ENCODE measurements around the gene CCDC188. TPM values are rescaled to one million over a fixed set of nuclear protein-coding genes. Genes with fewer than 3 reads are reported as not detected.

Gene CCDC188
- total RNA-seq, 2 donors from 2014 or later: 0.22 to 0.32 TPM

GRCh38 chr22:20133930-20134549 lies 16.8 kb downstream of the CCDC188 start:
- no peak overlapping the region for H3K9ac ChIP-seq (ENCODE audit: low read depth in 2 of 2, low read length in 2 of 2)

GRCh38 chr22:20132686-20133246 lies 18.1 kb downstream of the CCDC188 start:
- no peak for TF ChIP-seq CTCF (IDR thresholded peaks at IDR 0.05)
- Histone ChIP-seq H3K4me1 (peaks cover 10% of the 10 kb centered on the region), H3K36me3 (no peaks in the 10 kb centered on the region), H3K9me3 (no peaks in the 10 kb centered on the region), H3K4me3 (peak overlapping the region; percentile 91), H3K27me3 (no peaks in the 10 kb centered on the region), H3K9ac (ENCODE audit: low read depth in 2 of 2, low read length in 2 of 2) (peak overlapping the region; percentile 74 to 83), H3K27ac (no peak overlapping the region)
- DNase-seq: no peak
- intact Hi-C loops (cut with DNase I): no loop called here

More at GRCh38 chr22:20133930-20134549, 16.8 kb downstream of the CCDC188 start:
- Histone ChIP-seq H3K27me3 (no peaks in the 10 kb centered on the region), H3K4me1 (peaks cover 10% of the 10 kb centered on the region), H3K9me3 (no peaks in the 10 kb centered on the region), H3K4me3 (no peak overlapping the region), H3K27ac (no peak overlapping the region), H3K36me3 (no peaks in the 10 kb centered on the region)
- no peak for TF ChIP-seq CTCF (IDR thresholded peaks at IDR 0.05)
- intact Hi-C loops (cut with DNase I): no loop called here
- no peak for DNase-seq

- intact Hi-C loops (cut with DNase I): no loop called here
- no peak overlapping the region for H3K27ac ChIP-seq
- no peaks in the 10 kb centered on the region for H3K36me3 ChIP-seq
- H3K4me3 ChIP-seq: peak overlapping the region; percentile 91
- no peaks in the 10 kb centered on the region for H3K27me3 ChIP-seq
- DNase-seq: no peak
- H3K4me1 ChIP-seq: peaks cover 10% of the 10 kb centered on the region
- H3K9me3 ChIP-seq: no peaks in the 10 kb centered on the region
- no peak for TF ChIP-seq CTCF (IDR thresholded peaks at IDR 0.05)
- peak overlapping the region; percentile 74 to 83 for H3K9ac ChIP-seq (ENCODE audit: low read depth in 2 of 2, low read length in 2 of 2)
Observed at GRCh38 chr22:20131859-20132685, 18.8 kb downstream of the CCDC188 start.

GRCh38 chr22:20131597-20131858 lies 19.3 kb downstream of the CCDC188 start, which contains the start of gene ZDHHC8:
TSS of gene ZDHHC8 (plus strand) at chr22:20131804. CDS start at chr22:20131948, 144 bp downstream.
- DNase-seq: no peak

More at GRCh38 chr22:20131597-20131858, 19.3 kb downstream of the CCDC188 start, which contains the start of gene ZDHHC8:
- Histone ChIP-seq H3K4me1 (peaks cover 10% of the 10 kb centered on the region), H3K27me3 (no peaks in the 10 kb centered on the region), H3K4me3 (peak within 1 kb of the TSS; percentile 95), H3K9ac (ENCODE audit: low read depth in 2 of 2, low read length in 2 of 2) (peak within 1 kb of the TSS; percentile 74 to 96), H3K9me3 (no peaks in the 10 kb centered on the region), H3K36me3 (no peaks in the 10 kb centered on the region), H3K27ac (peak within 1 kb of the TSS; percentile 89)
- TF ChIP-seq CTCF (IDR thresholded peaks at IDR 0.05): no peak
- intact Hi-C loops (cut with DNase I): no loop called here
